Panc1 (cell line): ENCODE measurements around the gene EMC1.

Experiments
- CTCF ChIP-seq: fragments of 450-650 bp; IDR thresholded peaks from 2 replicates; pipeline ENCODE4 v1.5.1; 2017; ENCODE audit warnings: mild to moderate bottlenecking
- REST ChIP-seq, 2 experiments: IDR thresholded peaks; 2 replicates each; pipeline ENCODE4 v1.6.1; 2011 to 2012; ENCODE audit warnings: low read depth in 2 of 2, control low read depth in 1 of 2, low read length in 1 of 2, mild to moderate bottlenecking in 1 of 2, moderate library complexity in 1 of 2; ENCODE audit not compliant: insufficient read depth in 1 of 2

- TF ChIP-seq REST (IDR thresholded peaks at IDR 0.05; ENCODE audit: insufficient read depth in 1 of 2, low read depth in 2 of 2, low read length in 1 of 2) (no peak), CTCF (no peak)
These were observed 47.9 kb downstream of the EMC1 start for GRCh38 chr1:19203440-19203839.
